AG04450 (cell line): ENCODE results near the gene KRT4. TPM values are rescaled to one million over a fixed set of nuclear protein-coding genes. Genes with fewer than 3 reads are reported as not detected.

Experiments used
- CTCF ChIA-PET: fragments of 300-600, 350-600 bp; formaldehyde crosslinking; extraction: SDS; loops from one replicate; lab custom pipeline; 2022; ENCODE audit warnings: antibody characterized with exemption, inconsistent platforms; lab: Charles Lee
- POLR2A ChIA-PET: fragments of 350-600 bp; formaldehyde crosslinking; extraction: SDS; loops from one replicate; lab custom pipeline; 2021; ENCODE audit warnings: antibody characterized with exemption, inconsistent platforms; lab: Yijun Ruan, JAX
- DNase-seq: peaks from one replicate; pipeline ENCODE4 v3.0.0-alpha.2; 2011; ENCODE audit warnings: low read depth, low spot score
- H3K27ac ChIP-seq: one replicate; pipeline ENCODE4 v1.5.1; 2012; ENCODE audit warnings: low read depth, low read length, control low read depth
- H3K27me3 ChIP-seq: one replicate; pipeline ENCODE4 v1.6.0; 2012; ENCODE audit warnings: low read length; ENCODE audit not compliant: control insufficient read depth, insufficient read depth
- H3K4me3 ChIP-seq: 2 replicates; pipeline ENCODE4 v1.5.1; 2011; ENCODE audit warnings: mild to moderate bottlenecking, low read depth, low read length, control low read depth
- H3K9me3 ChIP-seq: 2 replicates; pipeline ENCODE4 v1.5.1; 2012; ENCODE audit warnings: low read length; ENCODE audit not compliant: control insufficient read depth, insufficient read depth
- CTCF ChIP-seq: IDR thresholded peaks from 2 replicates; pipeline ENCODE4 v1.5.1; 2011; ENCODE audit warnings: low read depth, low read length, control low read depth, inconsistent platforms
- polyA plus RNA-seq: library from polyadenylated mRNA; depleted of rRNA; stranded (reverse); fragments of >200 nt; gene quantifications from 2 replicates; pipeline ENCODE4 v1.2.3, GENCODE V29; 2011

Gene KRT4
- polyA plus RNA-seq, 1 experiment: 0.16 TPM

- CTCF ChIA-PET: interaction anchor here (1.0 kb wide), 1 partner anchor 401 kb away, joined by 3 read pairs; no protein-coding TSS in a partner anchor
- peaks cover 16% of the 10 kb centered on the region for H3K27me3 ChIP-seq
- POLR2A ChIA-PET: no interaction called here
Measured at GRCh38 chr12:52772772-52773171, 41.1 kb downstream of the KRT4 start.

GRCh38 chr12:52772188-52772587 is 41.7 kb downstream of the KRT4 start:
- Histone ChIP-seq H3K27me3 (peaks cover 16% of the 10 kb centered on the region), H3K9me3 (no peaks in the 10 kb centered on the region), H3K27ac (no peak overlapping the region), H3K4me3 (no peak overlapping the region)
- DNase-seq: no peak
- ChIA-PET POLR2A (no interaction called here), CTCF (interaction anchor here (0.5 to 1.0 kb wide), 2 partner anchors 95 to 400 kb away, joined by 3 read pairs; no protein-coding TSS in a partner anchor)
- TF ChIP-seq CTCF: no peak

More at GRCh38 chr12:52772772-52773171, 41.1 kb downstream of the KRT4 start:
- Histone ChIP-seq H3K27ac (no peak overlapping the region), H3K9me3 (no peaks in the 10 kb centered on the region), H3K4me3 (no peak overlapping the region)
- DNase-seq: no peak
- TF ChIP-seq CTCF: no peak

- CTCF ChIA-PET: interaction anchor here (0.5 kb wide), 1 partner anchor 95 kb away, joined by 3 read pairs; no protein-coding TSS in a partner anchor
- Histone ChIP-seq H3K4me3 (no peak overlapping the region), H3K27me3 (peaks cover 16% of the 10 kb centered on the region), H3K27ac (no peak overlapping the region), H3K9me3 (no peaks in the 10 kb centered on the region)
- no peak for DNase-seq
- POLR2A ChIA-PET: no interaction called here
- TF ChIP-seq CTCF: no peak
Measured at GRCh38 chr12:52771505-52771904, 42.4 kb downstream of the KRT4 start.

- POLR2A ChIA-PET: no interaction called here
- Histone ChIP-seq H3K27ac (no peak overlapping the region), H3K4me3 (no peak overlapping the region), H3K9me3 (no peaks in the 10 kb centered on the region), H3K27me3 (peaks cover 16% of the 10 kb centered on the region)
- TF ChIP-seq CTCF: no peak
- CTCF ChIA-PET: no interaction called here
- DNase-seq: no peak
Measured at GRCh38 chr12:52771088-52771487, 42.8 kb downstream of the KRT4 start.

GRCh38 chr12:52769946-52770345 is 44.0 kb downstream of the KRT4 start:
- no peak for TF ChIP-seq CTCF
- ChIA-PET POLR2A (no interaction called here), CTCF (interaction anchor here (1.5 kb wide), 1 partner anchor 115 kb away, joined by 3 read pairs; no protein-coding TSS in a partner anchor)
- DNase-seq: no peak
- no peaks in the 10 kb centered on the region for H3K9me3 ChIP-seq
- no peak overlapping the region for H3K4me3 ChIP-seq
- H3K27me3 ChIP-seq: peaks cover 12% of the 10 kb centered on the region
- H3K27ac ChIP-seq: no peak overlapping the region
